IPS-NIHi7 (cell line): ENCODE data around the gene SERPINH1.

Experiments used
- DNase-seq: peaks from one replicate; pipeline ENCODE4 v3.0.0; 2012; ENCODE audit warnings: mixed read lengths; ENCODE audit errors: extremely low spot score

The SERPINH1 gene

GRCh38 chr11:75555079-75555811 lies 6.8 kb upstream of the SERPINH1 start:
- no peak for DNase-seq

- no peak for DNase-seq
These were observed 5.8 kb upstream of the SERPINH1 start for GRCh38 chr11:75556275-75556674.

GRCh38 chr11:75557666-75558494 lies 4.2 kb upstream of the SERPINH1 start:
- no peak for DNase-seq

- DNase-seq, result no peak
These were observed 2.9 kb upstream of the SERPINH1 start for GRCh38 chr11:75558939-75559843.

- no peak for DNase-seq
These were observed 1.4 kb upstream of the SERPINH1 start for GRCh38 chr11:75560644-75561043.

GRCh38 chr11:75561426-75562047 lies 516 bp upstream of the SERPINH1 start:
- no peak for DNase-seq

GRCh38 chr11:75562836-75563484 lies 907 bp downstream of the SERPINH1 start:
- DNase-seq, result peak; percentile 78

- DNase-seq, result no peak
These were observed 1.5 kb downstream of the SERPINH1 start for GRCh38 chr11:75563501-75563977.

- DNase-seq, result peak; percentile 75
These were observed 2.0 kb downstream of the SERPINH1 start for GRCh38 chr11:75563978-75564552.

GRCh38 chr11:75565221-75565814 lies 3.3 kb downstream of the SERPINH1 start:
- DNase-seq, result no peak

- DNase-seq, result no peak
These were observed 4.1 kb downstream of the SERPINH1 start for GRCh38 chr11:75565916-75566762.

- DNase-seq, result no peak
These were observed 4.8 kb downstream of the SERPINH1 start for GRCh38 chr11:75566763-75567279.

GRCh38 chr11:75567971-75568370 lies 5.9 kb downstream of the SERPINH1 start:
- DNase-seq, result no peak

GRCh38 chr11:75568616-75569219 lies 6.7 kb downstream of the SERPINH1 start:
- DNase-seq, result no peak

- DNase-seq, result no peak
These were observed 8.6 kb downstream of the SERPINH1 start for GRCh38 chr11:75570559-75571139.

- no peak for DNase-seq
These were observed 9.6 kb downstream of the SERPINH1 start for GRCh38 chr11:75571625-75572024.

GRCh38 chr11:75572744-75573143 lies 10.7 kb downstream of the SERPINH1 start:
- DNase-seq, result no peak
